ENCODE results near the gene FITM2.

Gene FITM2

DNA sequence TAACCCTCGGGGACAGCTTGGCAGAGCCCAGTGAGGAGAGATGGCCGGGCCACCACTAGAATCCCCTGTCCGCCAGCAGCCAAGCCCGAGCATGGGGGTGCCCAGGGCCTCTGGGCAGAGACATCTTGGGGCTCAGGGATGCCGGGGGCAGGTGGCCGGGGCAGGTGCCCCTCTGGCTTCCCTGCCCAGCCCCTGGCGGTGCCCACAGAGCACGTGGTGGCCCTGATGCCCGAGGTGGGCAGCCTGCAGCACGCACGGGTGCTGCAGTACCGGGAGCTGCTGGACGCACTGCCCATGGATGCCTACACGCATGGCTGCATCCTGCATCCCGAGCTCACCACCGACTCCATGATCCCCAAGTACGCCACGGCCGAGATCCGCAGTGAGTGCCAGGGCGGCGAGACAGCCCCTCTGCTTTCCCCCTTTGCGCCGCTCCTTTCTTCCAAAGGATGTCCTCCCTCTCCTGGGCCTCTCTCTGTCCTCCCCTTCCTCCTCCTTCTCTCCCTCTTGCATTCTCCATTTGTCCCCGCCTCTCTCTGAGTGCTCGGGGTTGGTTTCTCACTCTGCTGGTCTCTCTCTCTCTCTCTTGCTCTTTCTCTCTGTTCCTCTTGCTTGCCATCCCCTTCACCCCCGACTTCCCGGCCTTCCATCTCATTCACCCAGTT is 52.6 kb downstream of the FITM2 start:
- no peaks in the 10 kb centered on the region for H3K9me3 ChIP-seq (ENCODE audit: low read depth, low read length)
- no peaks in the 10 kb centered on the region for H3K36me3 ChIP-seq (ENCODE audit: insufficient read depth, low read length)
- no peak overlapping the region for H3K9ac ChIP-seq (ENCODE audit: insufficient read length)
- H3K27ac ChIP-seq = no peak overlapping the region
- TF ChIP-seq FOXP2 (optimal IDR thresholded peaks at IDR 0.05; ENCODE audit: control extremely low read depth, extremely low read length, insufficient read depth) (no peak), POLR2AphosphoS5 (IDR thresholded peaks at IDR 0.05; ENCODE audit: borderline replicate concordance, low read depth, low read length) (no peak)
- no peak overlapping the region for H3K4me3 ChIP-seq
- no peak for DNase-seq (ENCODE audit: low read depth, low spot score)

- TF ChIP-seq EZH2 (IDR thresholded peaks at IDR 0.05) = no peak
- no peak for TF ChIP-seq FOXP2 (optimal IDR thresholded peaks at IDR 0.05; ENCODE audit: control extremely low read depth, extremely low read length, insufficient read depth)
- no peak for TF ChIP-seq POLR2AphosphoS5 (IDR thresholded peaks at IDR 0.05; ENCODE audit: borderline replicate concordance, low read depth, low read length)
- Histone ChIP-seq H3K4me3 (no peak overlapping the region), H3K9me3 (ENCODE audit: low read depth, low read length) (no peaks in the 10 kb centered on the region), H3K27ac (no peak overlapping the region), H3K36me3 (ENCODE audit: insufficient read depth, low read length) (no peaks in the 10 kb centered on the region), H3K9ac (ENCODE audit: insufficient read length) (no peak overlapping the region)
- DNase-seq (ENCODE audit: low read depth, low spot score) = no peak
These were observed 54.0 kb downstream of the FITM2 start for GRCh38 chr20:44256961-44257360.

DNA sequence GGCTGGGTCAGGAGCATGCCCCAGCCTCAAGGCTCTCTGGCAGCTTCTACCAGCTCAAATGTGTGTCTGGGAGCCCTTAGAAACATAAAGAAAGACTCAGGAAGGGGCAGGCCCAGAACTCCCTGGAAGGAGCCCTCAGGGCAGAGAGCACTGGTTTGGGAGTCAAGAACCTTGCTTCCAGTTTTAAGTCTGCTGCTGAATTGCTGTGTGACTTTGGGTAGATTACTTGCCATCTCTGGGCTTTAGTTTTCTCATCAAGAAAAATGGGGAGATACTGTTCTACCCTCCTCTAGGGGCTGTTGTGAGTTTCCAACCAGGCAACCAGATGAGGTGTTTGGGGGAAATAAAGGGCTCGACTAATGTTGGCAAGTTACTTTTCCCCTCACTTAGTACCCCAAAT is 55.1 kb downstream of the FITM2 start:
- no peak for DNase-seq (ENCODE audit: low read depth, low spot score)
- Histone ChIP-seq H3K9me3 (ENCODE audit: low read depth, low read length) (no peaks in the 10 kb centered on the region), H3K9ac (ENCODE audit: insufficient read length) (no peak overlapping the region), H3K36me3 (ENCODE audit: insufficient read depth, low read length) (no peaks in the 10 kb centered on the region), H3K4me3 (no peak overlapping the region), H3K27ac (no peak overlapping the region)
- no peak for TF ChIP-seq POLR2AphosphoS5 (IDR thresholded peaks at IDR 0.05; ENCODE audit: borderline replicate concordance, low read depth, low read length)
- TF ChIP-seq FOXP2 (optimal IDR thresholded peaks at IDR 0.05; ENCODE audit: control extremely low read depth, extremely low read length, insufficient read depth) = no peak
- TF ChIP-seq EZH2 (IDR thresholded peaks at IDR 0.05) = no peak

DNA sequence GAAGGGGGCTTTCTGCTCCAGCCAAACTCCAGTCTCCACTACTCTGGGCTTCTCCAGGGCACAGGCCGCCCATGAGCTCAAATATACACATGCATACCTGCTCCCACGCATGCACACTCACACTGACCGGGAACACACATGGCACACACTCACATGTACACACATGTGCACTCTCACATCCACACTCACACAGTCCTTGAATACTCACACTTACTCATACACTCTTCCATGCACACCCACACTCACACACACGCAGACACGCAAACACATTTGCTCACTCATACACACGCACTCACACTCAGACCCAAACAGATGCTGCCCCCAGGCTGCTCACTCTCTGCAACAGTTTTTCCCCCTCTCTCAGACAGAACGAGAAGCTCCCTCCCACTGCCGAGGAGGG is 56.9 kb downstream of the FITM2 start:
- no peak overlapping the region for H3K9ac ChIP-seq (ENCODE audit: insufficient read length)

DNA sequence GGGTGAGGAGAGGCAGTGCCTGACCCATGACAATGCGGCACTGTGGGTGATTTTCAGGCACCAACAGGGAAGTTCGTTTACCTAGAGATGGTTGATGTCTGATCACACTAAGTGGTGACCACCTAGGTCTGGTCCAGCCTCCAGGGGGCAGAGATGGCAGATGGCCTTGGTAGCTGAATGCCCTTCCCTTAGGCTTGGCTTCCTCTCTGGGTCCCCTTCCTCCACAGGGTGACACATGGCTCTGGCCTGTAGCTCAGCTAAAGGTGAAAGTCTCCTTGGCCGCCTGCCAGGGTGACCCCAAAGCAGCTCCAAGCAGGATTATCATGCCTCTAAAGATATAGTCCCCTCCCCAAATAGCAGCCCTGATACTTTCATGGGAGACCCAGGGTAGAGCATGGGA is 57.5 kb downstream of the FITM2 start:
- no peaks in the 10 kb centered on the region for H3K9me3 ChIP-seq (ENCODE audit: low read depth, low read length)
- no peak overlapping the region for H3K27ac ChIP-seq
- no peak overlapping the region for H3K4me3 ChIP-seq
- no peaks in the 10 kb centered on the region for H3K36me3 ChIP-seq (ENCODE audit: insufficient read depth, low read length)
- no peak for DNase-seq (ENCODE audit: low read depth, low spot score)
- H3K9ac ChIP-seq (ENCODE audit: insufficient read length) = no peak overlapping the region
- TF ChIP-seq FOXP2 (optimal IDR thresholded peaks at IDR 0.05; ENCODE audit: control extremely low read depth, extremely low read length, insufficient read depth) (no peak), EZH2 (IDR thresholded peaks at IDR 0.05) (no peak), POLR2AphosphoS5 (IDR thresholded peaks at IDR 0.05; ENCODE audit: borderline replicate concordance, low read depth, low read length) (no peak)

More for the DNA sequence above, 56.9 kb downstream of the FITM2 start:
- H3K4me3 ChIP-seq = no peak overlapping the region
- no peaks in the 10 kb centered on the region for H3K36me3 ChIP-seq (ENCODE audit: insufficient read depth, low read length)
- no peak for TF ChIP-seq EZH2 (IDR thresholded peaks at IDR 0.05)
- no peak for TF ChIP-seq FOXP2 (optimal IDR thresholded peaks at IDR 0.05; ENCODE audit: control extremely low read depth, extremely low read length, insufficient read depth)
- TF ChIP-seq POLR2AphosphoS5 (IDR thresholded peaks at IDR 0.05; ENCODE audit: borderline replicate concordance, low read depth, low read length) = no peak
- no peak for DNase-seq (ENCODE audit: low read depth, low spot score)
- H3K27ac ChIP-seq = no peak overlapping the region
- H3K9me3 ChIP-seq (ENCODE audit: low read depth, low read length) = no peaks in the 10 kb centered on the region
